ENCODE data around the gene SMYD3. TPM values are rescaled to one million over a fixed set of nuclear protein-coding genes. Genes with fewer than 3 reads are reported as not detected.

The SMYD3 gene
- total and polyA plus RNA-seq, 2 of the 4 experiments (the other 2 are of a cell fraction), result 26.5 to 37.6 TPM

DNA sequence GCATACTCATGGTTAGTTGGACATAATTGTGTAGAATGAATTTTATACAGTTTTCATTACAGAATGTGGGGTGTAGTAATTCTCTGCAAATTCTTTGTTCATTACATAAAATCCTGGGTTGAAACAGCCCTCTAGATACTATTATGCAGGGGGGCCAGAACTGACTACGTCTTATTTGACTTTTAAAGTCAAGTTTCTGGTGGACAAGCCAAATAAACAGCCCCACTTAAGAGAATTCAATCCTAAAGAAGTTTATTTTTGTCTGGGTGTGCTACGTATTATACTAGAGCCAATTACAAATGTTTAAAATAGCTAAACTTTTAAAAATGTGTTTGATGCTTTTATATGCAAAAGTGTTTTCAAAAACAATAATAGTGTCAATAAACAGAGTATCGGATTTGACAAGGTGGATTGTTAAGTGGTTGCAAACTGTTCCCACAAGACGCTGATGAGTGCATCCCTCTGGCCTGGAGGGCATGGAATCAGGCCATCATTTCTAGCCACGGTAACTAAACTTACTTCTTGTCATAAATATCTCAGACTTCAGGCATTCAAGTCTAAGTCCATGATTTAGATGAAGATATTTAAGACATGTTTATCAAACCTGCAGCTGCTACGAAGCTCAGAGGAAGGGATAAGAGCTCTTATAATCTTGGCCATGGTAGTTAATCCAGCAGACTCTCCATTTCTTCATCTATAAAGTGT, 706.0 kb downstream of the SMYD3 start:
- H2BK120ac ChIP-seq (ENCODE audit: low read depth, low read length), result 0 out of 2 replicates have a peak overlapping the region, but pooled peaks have one; percentile 90
- no peak overlapping the region for H2AFZ ChIP-seq (replicated peaks; ENCODE audit: low read length, poor library complexity)
- ATAC-seq (ENCODE audit: low read depth) (peak; percentile 70), DNase-seq (peak; percentile 80)
- H2BK5ac ChIP-seq (ENCODE audit: low read depth, low read length, poor library complexity, severe bottlenecking), result peak overlapping the region; percentile 83
- H3K4me1 ChIP-seq (ENCODE audit: control insufficient read depth, insufficient read depth, low read length), result peaks cover 19% of the 10 kb centered on the region
- no peak overlapping the region for H3K56ac ChIP-seq (ENCODE audit: extremely low read depth, insufficient read depth, low read length)
- H2AK9ac ChIP-seq (replicated peaks; ENCODE audit: low read depth, low read length, poor library complexity), result no peak overlapping the region
- H3K14ac ChIP-seq (replicated peaks; ENCODE audit: low read depth, low read length), result no peak overlapping the region
- H3K36me3 ChIP-seq (ENCODE audit: control insufficient read depth, insufficient read depth, low read length), result no peaks in the 10 kb centered on the region
- no peaks in the 10 kb centered on the region for H3K27me3 ChIP-seq (ENCODE audit: control insufficient read depth, insufficient read depth, low read length)
- H4K91ac ChIP-seq (ENCODE audit: insufficient read depth, low read depth, low read length), result no peak overlapping the region
- peak overlapping the region; percentile 68; the same call in 1 of the 2 replicates for H3K23ac ChIP-seq (ENCODE audit: low read depth, low read length)
- BruUV-seq (replicated peaks), result no TSS peak
- H3K9me3 ChIP-seq (ENCODE audit: control insufficient read depth, insufficient read depth, low read length), result no peaks in the 10 kb centered on the region
- H3K79me1 ChIP-seq (ENCODE audit: low read depth in 1 of 2, low read length in 2 of 2), result no peaks in the 10 kb centered on the region
- no peak overlapping the region for H4K5ac ChIP-seq (ENCODE audit: low read depth, low read length)
- ChIA-PET CTCF (no interaction called here), POLR2A (ENCODE audit: unreplicated experiment) (no interaction called here)
- no peaks in the 10 kb centered on the region for H4K20me1 ChIP-seq (ENCODE audit: insufficient read depth, low read length)
- peaks cover 8% of the 10 kb centered on the region for H3K9me1 ChIP-seq (ENCODE audit: insufficient read depth, low read length)
- peak overlapping the region; percentile 76; the same call in 1 of the 2 replicates for H3K4ac ChIP-seq (ENCODE audit: low read depth, low read length)
- no peak overlapping the region for H2BK20ac ChIP-seq (ENCODE audit: low read depth, low read length)
- peak overlapping the region; percentile 86; the same call in 1 of the 2 replicates for H3K27ac ChIP-seq (ENCODE audit: insufficient read depth, low read length)
- intact Hi-C loops (cut with micrococcal nuclease) (loop anchor here (5.0 to 10.0 kb wide), 2 partner anchors 204 to 646 kb away; partner anchors contain the start of gene KIF26B), dilution Hi-C loops (cut with HindIII; ENCODE audit: low sequenced_read_pairs, unreplicated experiment) (no loop called here), in situ Hi-C loops (cut with MboI; ENCODE audit: low sequenced_read_pairs) (no loop called here)
- H3K4me3 ChIP-seq (ENCODE audit: insufficient read depth, low read depth, low read length), result no peak overlapping the region
- peak overlapping the region; percentile 78; the same call in 1 of the 2 replicates for H3K18ac ChIP-seq (ENCODE audit: low read depth, low read length)
- peak overlapping the region; percentile 33; the same call in 1 of the 2 replicates for H3K4me2 ChIP-seq (ENCODE audit: low read depth, low read length)
- H2AK5ac ChIP-seq (ENCODE audit: low read depth, low read length), result peak overlapping the region; percentile 53; the same call in 1 of the 2 replicates
- H3K9ac ChIP-seq (ENCODE audit: low read depth, low read length), result no peak overlapping the region
- H2BK15ac ChIP-seq (ENCODE audit: low read depth, low read length), result no peak overlapping the region
- H4K8ac ChIP-seq (ENCODE audit: low read depth in 2 of 2, low read length in 2 of 2), result peak overlapping the region in 1 of 2 experiments; percentile 62; a peak in 2 of 4 replicates
- no CpG with 5 or more reads among the region's 6 CpGs for WGBS, 2 experiments (ENCODE audit: extremely low coverage in 2 of 2, insufficient read length in 1 of 2)
- TF ChIP-seq CEBPB (IDR thresholded peaks at IDR 0.05; ENCODE audit: low read depth, low read length) (no peak), POLR2A (IDR thresholded peaks at IDR 0.05; ENCODE audit: low read depth, low read length) (no peak), CHD1 (IDR thresholded peaks at IDR 0.05; ENCODE audit: low read depth, low read length) (no peak), RCOR1 (IDR thresholded peaks at IDR 0.05; ENCODE audit: insufficient replicate concordance, low read length) (no peak), FOS (IDR thresholded peaks at IDR 0.05; ENCODE audit: low read depth, low read length) (no peak), RAD21 (IDR thresholded peaks at IDR 0.05; ENCODE audit: low read length) (no peak), NFE2L2 (IDR thresholded peaks at IDR 0.05; ENCODE audit: low read depth, low read length) (no peak), MAZ (IDR thresholded peaks at IDR 0.05; ENCODE audit: borderline replicate concordance, low read depth, low read length) (no peak), MXI1 (IDR thresholded peaks at IDR 0.05; ENCODE audit: borderline replicate concordance, low read depth, low read length) (no peak), MAFK (IDR thresholded peaks at IDR 0.05; ENCODE audit: low read depth, low read length) (no peak)
- TF ChIP-seq, protein P1, sequence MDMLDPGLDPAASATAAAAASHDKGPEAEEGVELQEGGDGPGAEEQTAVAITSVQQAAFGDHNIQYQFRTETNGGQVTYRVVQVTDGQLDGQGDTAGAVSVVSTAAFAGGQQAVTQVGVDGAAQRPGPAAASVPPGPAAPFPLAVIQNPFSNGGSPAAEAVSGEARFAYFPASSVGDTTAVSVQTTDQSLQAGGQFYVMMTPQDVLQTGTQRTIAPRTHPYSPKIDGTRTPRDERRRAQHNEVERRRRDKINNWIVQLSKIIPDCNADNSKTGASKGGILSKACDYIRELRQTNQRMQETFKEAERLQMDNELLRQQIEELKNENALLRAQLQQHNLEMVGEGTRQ (IDR thresholded peaks at IDR 0.05; ENCODE audit: low read depth, low read length), result no peak
- TF ChIP-seq, protein P2, sequence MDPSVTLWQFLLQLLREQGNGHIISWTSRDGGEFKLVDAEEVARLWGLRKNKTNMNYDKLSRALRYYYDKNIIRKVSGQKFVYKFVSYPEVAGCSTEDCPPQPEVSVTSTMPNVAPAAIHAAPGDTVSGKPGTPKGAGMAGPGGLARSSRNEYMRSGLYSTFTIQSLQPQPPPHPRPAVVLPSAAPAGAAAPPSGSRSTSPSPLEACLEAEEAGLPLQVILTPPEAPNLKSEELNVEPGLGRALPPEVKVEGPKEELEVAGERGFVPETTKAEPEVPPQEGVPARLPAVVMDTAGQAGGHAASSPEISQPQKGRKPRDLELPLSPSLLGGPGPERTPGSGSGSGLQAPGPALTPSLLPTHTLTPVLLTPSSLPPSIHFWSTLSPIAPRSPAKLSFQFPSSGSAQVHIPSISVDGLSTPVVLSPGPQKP (IDR thresholded peaks at IDR 0.05; ENCODE audit: borderline replicate concordance, low read depth, low read length), result no peak
